HepG2 (cell line): Measurements from ENCODE around the gene SERTAD2. TPM values are rescaled to one million over a fixed set of nuclear protein-coding genes. Genes with fewer than 3 reads are reported as not detected.

Experiments used
- FOXJ3 ChIP-seq: sonication (generic); formaldehyde crosslinking; IDR thresholded peaks from 2 replicates; pipeline ENCODE4 v1.4.0; 2020; ENCODE audit warnings: missing genetic modification reagents, mild to moderate bottlenecking, borderline replicate concordance
- FOXO4 ChIP-seq: sonication (generic); formaldehyde crosslinking; conservative IDR thresholded peaks from 2 replicates; pipeline ENCODE4 v1.8.1; 2023; ENCODE audit warnings: missing genetic modification reagents
- GATA4 ChIP-seq: sonication (generic); IDR thresholded peaks from 2 replicates; pipeline ENCODE4 v1.6.1; 2016; ENCODE audit warnings: antibody characterized with exemption, low read depth, borderline replicate concordance
- HNF1A ChIP-seq, 2 experiments: sonication (generic) in 1 of 2; formaldehyde crosslinking in 1 of 2; IDR thresholded peaks; 2 replicates each; pipeline versions ENCODE4 v1.4.0 to v1.6.1; 2016 to 2020; ENCODE audit warnings: borderline replicate concordance in 1 of 2, low read depth in 1 of 2, mild to moderate bottlenecking in 1 of 2, missing genetic modification reagents in 1 of 2
- KDM5B ChIP-seq: sonication (generic); formaldehyde crosslinking; IDR thresholded peaks from 2 replicates; pipeline ENCODE4 v1.4.0; 2020; ENCODE audit warnings: missing genetic modification reagents, mild to moderate bottlenecking, borderline replicate concordance
- LBX2 ChIP-seq: sonication (generic); formaldehyde crosslinking; IDR thresholded peaks from 2 replicates; pipeline ENCODE4 v1.5.0; 2020; ENCODE audit warnings: missing genetic modification reagents, mild to moderate bottlenecking, borderline replicate concordance
- MAX ChIP-seq: IDR thresholded peaks from 2 replicates; pipeline ENCODE4 v1.6.1; 2012; ENCODE audit warnings: inconsistent platforms
- NR2C2 ChIP-seq: sonication (generic); formaldehyde crosslinking; IDR thresholded peaks from 2 replicates; pipeline ENCODE4 v1.4.0; 2020; ENCODE audit warnings: missing genetic modification reagents, mild to moderate bottlenecking, moderate library complexity, borderline replicate concordance
- PATZ1 ChIP-seq: sonication (generic); formaldehyde crosslinking; IDR thresholded peaks from 2 replicates; pipeline ENCODE4 v1.4.0; 2020; ENCODE audit warnings: missing genetic modification reagents
- PPARG ChIP-seq: conservative IDR thresholded peaks from 2 replicates; pipeline ENCODE4 v1.6.1; 2016; ENCODE audit warnings: missing biosample characterization, missing genetic modification reagents
- RXRA ChIP-seq: sonication (generic); formaldehyde crosslinking; IDR thresholded peaks from 2 replicates; pipeline ENCODE4 v1.5.1; 2020; ENCODE audit warnings: missing genetic modification reagents
- SALL1 ChIP-seq: sonication (generic); formaldehyde crosslinking; IDR thresholded peaks from 2 replicates; pipeline ENCODE4 v1.8.0; 2022; ENCODE audit warnings: mild to moderate bottlenecking, missing genetic modification reagents
- YY1 ChIP-seq: IDR thresholded peaks from 2 replicates; pipeline ENCODE4 v1.6.1; 2011; ENCODE audit warnings: low read length, low read depth, moderate library complexity, mild to moderate bottlenecking; ENCODE audit not compliant: insufficient read depth, insufficient replicate concordance
- ZC3H13 ChIP-seq: sonication (generic); formaldehyde crosslinking; IDR thresholded peaks from 2 replicates; pipeline ENCODE4 v1.8.1; 2023; ENCODE audit warnings: mild to moderate bottlenecking, missing genetic modification reagents, moderate library complexity
- ZFX ChIP-seq: sonication (generic); formaldehyde crosslinking; IDR thresholded peaks from 2 replicates; pipeline ENCODE4 v1.4.0; 2020; ENCODE audit warnings: mild to moderate bottlenecking, low read depth, missing genetic modification reagents, moderate library complexity
- ZMAT3 ChIP-seq: sonication (generic); formaldehyde crosslinking; conservative IDR thresholded peaks from 2 replicates; pipeline ENCODE4 v1.7.0; 2021; ENCODE audit warnings: missing genetic modification reagents
- ZMYM4 ChIP-seq: sonication (generic); formaldehyde crosslinking; IDR thresholded peaks from 2 replicates; pipeline ENCODE4 v1.8.1; 2023; ENCODE audit warnings: mild to moderate bottlenecking, missing genetic modification reagents
- ZNF331 ChIP-seq: sonication (generic); formaldehyde crosslinking; IDR thresholded peaks from 2 replicates; pipeline ENCODE4 v1.4.0; 2020; ENCODE audit warnings: missing genetic modification reagents
- ZNF333 ChIP-seq: sonication (generic); formaldehyde crosslinking; IDR thresholded peaks from 2 replicates; pipeline ENCODE4 v1.4.0; 2020; ENCODE audit warnings: mild to moderate bottlenecking, missing genetic modification reagents, borderline replicate concordance
- ZNF567 ChIP-seq: sonication (generic); formaldehyde crosslinking; IDR thresholded peaks from 2 replicates; pipeline ENCODE4 v1.8.1; 2023; ENCODE audit warnings: mild to moderate bottlenecking, missing genetic modification reagents, borderline replicate concordance
- polyA plus RNA-seq, 8 experiments: library from polyadenylated mRNA; depleted of rRNA in 3 of 8; stranded (reverse) in 7 of 8; unstranded in 1 of 8; fragments of >200 nt; fragmentation: Illumina TruSeq in 4 of 8; extraction: Trizol in 4 of 8; gene quantifications; 2 replicates each; pipeline versions ENCODE4 v1.2.1 to v1.2.3, GENCODE V29; 2011 to 2016; ENCODE audit warnings: low read depth in 4 of 8, missing spikeins in 1 of 8, mixed read lengths in 1 of 8; ENCODE audit not compliant: insufficient read depth in 1 of 8
- total RNA-seq, 5 experiments: library from RNA; depleted of rRNA; stranded (reverse); fragments of >200 nt; fragmentation: Illumina TruSeq; extraction: Trizol; gene quantifications; 2 replicates each; pipeline ENCODE4 v1.2.3, GENCODE V29; 2016; ENCODE audit warnings: low read depth in 1 of 5

Gene SERTAD2
- total and polyA plus RNA-seq, 2 of the 13 experiments (the other 11 are each of a cell fraction or from before 2014, with no cell fraction given), result 6.7 to 22.6 TPM

GRCh38 chr2:64609227-64609941 is 44.3 kb downstream of the SERTAD2 start (continued):
- TF ChIP-seq ZNF333 (CRISPR knock-in tag) (no peak), ZMYM4 (CRISPR knock-in tag) (no peak), ZFX (peak; percentile 47), HNF1A (IDR thresholded peaks at IDR 0.05; ENCODE audit: low read depth) (no peak), HNF1A (CRISPR knock-in tag; IDR thresholded peaks at IDR 0.05; ENCODE audit: borderline replicate concordance) (no peak), PATZ1 (0 out of 2 replicates have a peak, but pooled peaks have one; percentile 12), LBX2 (CRISPR knock-in tag) (no peak), YY1 (peak; percentile 20), MAX (0 out of 2 replicates have a peak, but pooled peaks have one; percentile 32), RXRA (CRISPR knock-in tag) (no peak), KDM5B (CRISPR knock-in tag) (peak; percentile 42; the same call in 1 of the 2 replicates), ZNF331 (CRISPR knock-in tag) (no peak), FOXO4 (no peak), SALL1 (0 out of 2 replicates have a peak, but pooled peaks have one; percentile 4), FOXJ3 (CRISPR knock-in tag) (no peak), ZMAT3 (CRISPR knock-in tag) (no peak), ZC3H13 (CRISPR knock-in tag) (no peak), ZNF567 (CRISPR knock-in tag) (no peak), GATA4 (no peak), NR2C2 (CRISPR knock-in tag) (peak; percentile 24; the same call in 1 of the 2 replicates), PPARG (CRISPR knock-in tag) (no peak)
